Peyer's patch (tissue), 4 donors: Measurements from ENCODE around the gene PKD1.
"Not testable (repeated sequence)": the region's sequence is repeated elsewhere in the genome, so short reads cannot be mapped to it uniquely, and the experiment has no call there.

ENCODE experiments used
- CTCF ChIP-seq, 6 experiments: fragments of 450-650 bp in 4 of 6; fragments of 200-600 bp in 2 of 6; sonication (generic) in 1 of 6; IDR thresholded peaks; one replicate each; pipeline ENCODE4 v1.5.1; 2017 to 2019; ENCODE audit warnings: antibody characterized with exemption in 6 of 6, mild to moderate bottlenecking in 3 of 6, moderate library complexity in 1 of 6
- POLR2A ChIP-seq, 2 donors: fragments of 450-650 bp; IDR thresholded peaks; one replicate each; pipeline ENCODE4 v1.5.1; 2017; ENCODE audit warnings: antibody characterized with exemption in 2 of 2, mild to moderate bottlenecking in 2 of 2, moderate library complexity in 2 of 2

GRCh38 chr16:2129890-2130447 is 5.7 kb downstream of the PKD1 start:
- not testable (repeated sequence) for TF ChIP-seq CTCF, POLR2A (IDR thresholded peaks at IDR 0.05)
